NCI-H1930 (cell line): ENCODE results near the gene NUP160.
"Not testable (repeated sequence)": the region's sequence is repeated elsewhere in the genome, so short reads cannot be mapped to it uniquely, and the experiment has no call there.

Experiments used
- DNase-seq, 2 experiments: peaks; one replicate each; lab custom pipeline; 2025; lab: John Stamatoyannopoulos, UW

The NUP160 gene

GRCh38 chr11:47788181-47788580 is 60.0 kb downstream of the NUP160 start:
- no peak for DNase-seq

- DNase-seq = no peak
Measured at GRCh38 chr11:47786373-47786772, 61.8 kb downstream of the NUP160 start.

- no peak for DNase-seq
Measured at GRCh38 chr11:47784785-47785381, 63.3 kb downstream of the NUP160 start.

GRCh38 chr11:47783087-47783610 is 65.0 kb downstream of the NUP160 start:
- DNase-seq = no peak

- no peak for DNase-seq
Measured at GRCh38 chr11:47778878-47779483, 69.2 kb downstream of the NUP160 start.

GRCh38 chr11:47775240-47775869 is 72.8 kb downstream of the NUP160 start:
- no peak for DNase-seq

- no peak for DNase-seq
Measured at GRCh38 chr11:47773882-47774281, 74.3 kb downstream of the NUP160 start.

GRCh38 chr11:47769556-47769955 is 78.6 kb downstream of the NUP160 start:
- not testable (repeated sequence) for DNase-seq

- DNase-seq = peak; percentile 59 to 75
Measured at GRCh38 chr11:47768101-47768612, 80.0 kb downstream of the NUP160 start.

GRCh38 chr11:47766509-47767227 is 81.5 kb downstream of the NUP160 start:
- DNase-seq = peak in 1 of 2 experiments; percentile 48

- no peak for DNase-seq
Measured at GRCh38 chr11:47765086-47765485, 83.1 kb downstream of the NUP160 start.

- DNase-seq = not testable (repeated sequence)
Measured at GRCh38 chr11:47759291-47759690, 88.9 kb downstream of the NUP160 start.

- no peak for DNase-seq
Measured at GRCh38 chr11:47756208-47756607, 91.9 kb downstream of the NUP160 start.

- no peak for DNase-seq
Measured at GRCh38 chr11:47750725-47751124, 97.4 kb downstream of the NUP160 start.

GRCh38 chr11:47742494-47742893 is 105.7 kb downstream of the NUP160 start:
- not testable (repeated sequence) for DNase-seq

- not testable (repeated sequence) for DNase-seq
Measured at GRCh38 chr11:47737817-47738216, 110.3 kb downstream of the NUP160 start.

GRCh38 chr11:47732271-47732670 is 115.9 kb downstream of the NUP160 start:
- no peak for DNase-seq

- peak in 1 of 2 experiments; percentile 44 for DNase-seq
Measured at GRCh38 chr11:47731475-47731874, 116.7 kb downstream of the NUP160 start.
